Stimulated activated CD4-positive, alpha-beta T cell treated with anti-CD3 and anti-CD28 coated beads, Interleukin-4, amount 100 ng/mL, for 24 hours (primary cell): ENCODE measurements around the gene CPEB4.

Experiments
- DNase-seq: peaks from one replicate; pipeline ENCODE4 v3.0.0-alpha.2; 2020

CPEB4 gene

GRCh38 chr5:173859408-173860159 lies 28.6 kb upstream of the CPEB4 start:
- DNase-seq = no peak

- DNase-seq = no peak
Observed at GRCh38 chr5:173862047-173862477, 26.1 kb upstream of the CPEB4 start.

- DNase-seq = no peak
Observed at GRCh38 chr5:173863359-173863758, 24.8 kb upstream of the CPEB4 start.

- DNase-seq = no peak
Observed at GRCh38 chr5:173864126-173865050, 23.8 kb upstream of the CPEB4 start.

- DNase-seq = no peak
Observed at GRCh38 chr5:173866243-173866857, 21.8 kb upstream of the CPEB4 start.

GRCh38 chr5:173866858-173867679 lies 21.1 kb upstream of the CPEB4 start:
- DNase-seq = no peak

GRCh38 chr5:173868096-173868880 lies 19.9 kb upstream of the CPEB4 start:
- no peak for DNase-seq

GRCh38 chr5:173869316-173869715 lies 18.8 kb upstream of the CPEB4 start:
- no peak for DNase-seq

- DNase-seq = no peak
Observed at GRCh38 chr5:173872957-173873305, 15.2 kb upstream of the CPEB4 start.

GRCh38 chr5:173873306-173873922 lies 14.7 kb upstream of the CPEB4 start:
- DNase-seq = no peak

- no peak for DNase-seq
Observed at GRCh38 chr5:173875189-173875588, 13.0 kb upstream of the CPEB4 start.

GRCh38 chr5:173878224-173878967 lies 9.8 kb upstream of the CPEB4 start:
- DNase-seq = no peak

GRCh38 chr5:173880306-173880985 lies 7.7 kb upstream of the CPEB4 start:
- DNase-seq = no peak

- no peak for DNase-seq
Observed at GRCh38 chr5:173881811-173882575, 6.2 kb upstream of the CPEB4 start.

- DNase-seq = no peak
Observed at GRCh38 chr5:173882632-173883031, 5.5 kb upstream of the CPEB4 start.

- no peak for DNase-seq
Observed at GRCh38 chr5:173883347-173883924, 4.7 kb upstream of the CPEB4 start.

- peak; percentile 30 for DNase-seq
Observed at GRCh38 chr5:173884402-173885053, 3.6 kb upstream of the CPEB4 start.

GRCh38 chr5:173885054-173885443 lies 3.1 kb upstream of the CPEB4 start:
- no peak for DNase-seq
